ENCODE measurements around the gene GARNL3.

The GARNL3 gene

DNA sequence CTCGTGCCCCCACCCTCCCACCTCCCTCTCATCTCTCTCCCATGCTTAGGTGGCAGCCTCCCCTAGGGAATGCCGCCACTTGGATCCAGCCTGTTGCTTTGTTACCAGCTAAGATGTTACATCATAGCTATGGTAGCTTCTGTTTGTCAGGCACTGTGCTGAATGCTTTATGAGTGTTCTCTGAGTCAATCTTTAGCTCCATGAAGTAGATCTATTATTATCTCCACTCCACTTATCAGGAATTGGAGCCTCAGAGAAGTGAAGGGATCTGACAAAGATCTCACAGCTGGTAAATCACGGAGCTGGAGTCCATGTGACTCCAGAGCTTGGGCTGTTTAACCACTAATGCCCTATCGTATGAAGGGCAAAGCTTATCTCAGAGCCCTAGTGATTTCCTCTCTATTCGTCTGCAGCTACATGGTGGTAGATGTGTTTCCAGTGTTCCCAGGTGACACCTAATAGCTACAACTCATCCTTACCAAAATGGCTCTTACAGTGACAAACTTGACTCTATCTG, 54.1 kb downstream of the GARNL3 start:
- H3K4me3 ChIP-seq (replicated peaks; ENCODE audit: insufficient read depth, low read length) = no peak overlapping the region
- DNase-seq (ENCODE audit: low read depth in 1 of 2, low spot score in 1 of 2) = no peak
- TF ChIP-seq, protein P1, sequence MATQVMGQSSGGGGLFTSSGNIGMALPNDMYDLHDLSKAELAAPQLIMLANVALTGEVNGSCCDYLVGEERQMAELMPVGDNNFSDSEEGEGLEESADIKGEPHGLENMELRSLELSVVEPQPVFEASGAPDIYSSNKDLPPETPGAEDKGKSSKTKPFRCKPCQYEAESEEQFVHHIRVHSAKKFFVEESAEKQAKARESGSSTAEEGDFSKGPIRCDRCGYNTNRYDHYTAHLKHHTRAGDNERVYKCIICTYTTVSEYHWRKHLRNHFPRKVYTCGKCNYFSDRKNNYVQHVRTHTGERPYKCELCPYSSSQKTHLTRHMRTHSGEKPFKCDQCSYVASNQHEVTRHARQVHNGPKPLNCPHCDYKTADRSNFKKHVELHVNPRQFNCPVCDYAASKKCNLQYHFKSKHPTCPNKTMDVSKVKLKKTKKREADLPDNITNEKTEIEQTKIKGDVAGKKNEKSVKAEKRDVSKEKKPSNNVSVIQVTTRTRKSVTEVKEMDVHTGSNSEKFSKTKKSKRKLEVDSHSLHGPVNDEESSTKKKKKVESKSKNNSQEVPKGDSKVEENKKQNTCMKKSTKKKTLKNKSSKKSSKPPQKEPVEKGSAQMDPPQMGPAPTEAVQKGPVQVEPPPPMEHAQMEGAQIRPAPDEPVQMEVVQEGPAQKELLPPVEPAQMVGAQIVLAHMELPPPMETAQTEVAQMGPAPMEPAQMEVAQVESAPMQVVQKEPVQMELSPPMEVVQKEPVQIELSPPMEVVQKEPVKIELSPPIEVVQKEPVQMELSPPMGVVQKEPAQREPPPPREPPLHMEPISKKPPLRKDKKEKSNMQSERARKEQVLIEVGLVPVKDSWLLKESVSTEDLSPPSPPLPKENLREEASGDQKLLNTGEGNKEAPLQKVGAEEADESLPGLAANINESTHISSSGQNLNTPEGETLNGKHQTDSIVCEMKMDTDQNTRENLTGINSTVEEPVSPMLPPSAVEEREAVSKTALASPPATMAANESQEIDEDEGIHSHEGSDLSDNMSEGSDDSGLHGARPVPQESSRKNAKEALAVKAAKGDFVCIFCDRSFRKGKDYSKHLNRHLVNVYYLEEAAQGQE (IDR thresholded peaks at IDR 0.05; ENCODE audit: insufficient replicate concordance, low read depth) = no peak
- TF ChIP-seq SPI1 (IDR thresholded peaks at IDR 0.05; ENCODE audit: borderline replicate concordance, low read depth) = no peak
- TF ChIP-seq, protein P2, sequence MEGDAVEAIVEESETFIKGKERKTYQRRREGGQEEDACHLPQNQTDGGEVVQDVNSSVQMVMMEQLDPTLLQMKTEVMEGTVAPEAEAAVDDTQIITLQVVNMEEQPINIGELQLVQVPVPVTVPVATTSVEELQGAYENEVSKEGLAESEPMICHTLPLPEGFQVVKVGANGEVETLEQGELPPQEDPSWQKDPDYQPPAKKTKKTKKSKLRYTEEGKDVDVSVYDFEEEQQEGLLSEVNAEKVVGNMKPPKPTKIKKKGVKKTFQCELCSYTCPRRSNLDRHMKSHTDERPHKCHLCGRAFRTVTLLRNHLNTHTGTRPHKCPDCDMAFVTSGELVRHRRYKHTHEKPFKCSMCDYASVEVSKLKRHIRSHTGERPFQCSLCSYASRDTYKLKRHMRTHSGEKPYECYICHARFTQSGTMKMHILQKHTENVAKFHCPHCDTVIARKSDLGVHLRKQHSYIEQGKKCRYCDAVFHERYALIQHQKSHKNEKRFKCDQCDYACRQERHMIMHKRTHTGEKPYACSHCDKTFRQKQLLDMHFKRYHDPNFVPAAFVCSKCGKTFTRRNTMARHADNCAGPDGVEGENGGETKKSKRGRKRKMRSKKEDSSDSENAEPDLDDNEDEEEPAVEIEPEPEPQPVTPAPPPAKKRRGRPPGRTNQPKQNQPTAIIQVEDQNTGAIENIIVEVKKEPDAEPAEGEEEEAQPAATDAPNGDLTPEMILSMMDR (IDR thresholded peaks at IDR 0.05; ENCODE audit: insufficient read depth, low read length) = no peak
- no peak for TF ChIP-seq GABPA (IDR thresholded peaks at IDR 0.05; ENCODE audit: low read depth)
- TF ChIP-seq POLR2AphosphoS5 (IDR thresholded peaks at IDR 0.05; ENCODE audit: low read depth) = no peak
- no peak overlapping the region for H3K27ac ChIP-seq (replicated peaks)
- H3K27me3 ChIP-seq (ENCODE audit: insufficient read depth, poor library complexity, severe bottlenecking) = no peaks in the 10 kb centered on the region

- Histone ChIP-seq H3K27ac (replicated peaks) (no peak overlapping the region), H3K27me3 (ENCODE audit: insufficient read depth, poor library complexity, severe bottlenecking) (no peaks in the 10 kb centered on the region), H3K4me3 (replicated peaks; ENCODE audit: insufficient read depth, low read length) (no peak overlapping the region)
- DNase-seq (ENCODE audit: low read depth in 1 of 2, low spot score in 1 of 2) = no peak
- no peak for TF ChIP-seq POLR2AphosphoS5 (IDR thresholded peaks at IDR 0.05; ENCODE audit: low read depth)
- TF ChIP-seq GABPA (IDR thresholded peaks at IDR 0.05; ENCODE audit: low read depth) = no peak
Observed at GRCh38 chr9:127319366-127320114, 55.0 kb downstream of the GARNL3 start.

DNA sequence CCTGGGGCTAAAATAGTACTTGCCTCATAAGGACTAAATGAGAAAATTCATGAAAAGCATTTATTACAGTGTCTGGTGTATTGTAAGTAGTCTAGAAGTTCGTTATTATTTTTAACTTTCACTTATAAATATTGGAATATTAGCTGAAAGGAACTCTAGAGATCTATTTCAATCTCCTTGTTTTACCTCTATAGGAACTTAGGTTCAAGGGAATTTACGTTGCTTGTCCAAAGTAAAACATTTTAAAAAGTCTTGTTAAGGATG, 55.5 kb downstream of the GARNL3 start:
- Histone ChIP-seq H3K27me3 (ENCODE audit: insufficient read depth, poor library complexity, severe bottlenecking) (no peaks in the 10 kb centered on the region), H3K4me3 (replicated peaks; ENCODE audit: insufficient read depth, low read length) (no peak overlapping the region), H3K27ac (replicated peaks) (no peak overlapping the region)
- TF ChIP-seq POLR2AphosphoS5 (IDR thresholded peaks at IDR 0.05; ENCODE audit: low read depth) (no peak), GABPA (IDR thresholded peaks at IDR 0.05; ENCODE audit: low read depth) (no peak), SPI1 (IDR thresholded peaks at IDR 0.05; ENCODE audit: borderline replicate concordance, low read depth) (no peak)
- TF ChIP-seq, protein P2 (IDR thresholded peaks at IDR 0.05; ENCODE audit: insufficient read depth, low read length) = no peak
- TF ChIP-seq, protein P1 (IDR thresholded peaks at IDR 0.05; ENCODE audit: insufficient replicate concordance, low read depth) = no peak
- no peak for DNase-seq (ENCODE audit: low read depth in 1 of 2, low spot score in 1 of 2)

DNA sequence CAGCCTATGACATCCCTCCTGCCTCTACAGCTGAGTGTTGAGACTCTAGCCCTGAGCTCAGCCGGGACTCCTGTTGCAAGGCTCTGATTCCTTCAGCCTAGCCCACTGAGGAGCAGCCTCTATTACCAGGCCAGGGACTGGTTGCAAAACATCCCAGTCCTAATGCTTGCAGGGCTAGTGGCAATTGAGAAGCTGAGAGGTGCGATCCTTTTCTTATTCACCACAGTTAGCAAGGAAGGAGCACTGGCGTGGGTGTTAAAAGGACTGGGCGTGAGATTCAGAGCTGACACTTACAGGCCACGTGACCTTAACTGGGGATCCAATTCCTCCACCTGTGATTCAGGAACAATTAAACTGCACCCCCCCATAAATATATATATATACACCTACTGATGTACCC, 58.8 kb downstream of the GARNL3 start:
- Histone ChIP-seq H3K27me3 (ENCODE audit: insufficient read depth, poor library complexity, severe bottlenecking) (no peaks in the 10 kb centered on the region), H3K4me3 (replicated peaks; ENCODE audit: insufficient read depth, low read length) (no peak overlapping the region), H3K27ac (replicated peaks) (no peak overlapping the region)
- no peak for DNase-seq (ENCODE audit: low read depth in 1 of 2, low spot score in 1 of 2)
- TF ChIP-seq SPI1 (IDR thresholded peaks at IDR 0.05; ENCODE audit: borderline replicate concordance, low read depth) = no peak
- no peak for TF ChIP-seq GABPA (IDR thresholded peaks at IDR 0.05; ENCODE audit: low read depth)
- TF ChIP-seq, protein P1 (IDR thresholded peaks at IDR 0.05; ENCODE audit: insufficient replicate concordance, low read depth) = no peak
- TF ChIP-seq, protein P2 (IDR thresholded peaks at IDR 0.05; ENCODE audit: insufficient read depth, low read length) = no peak
- TF ChIP-seq POLR2AphosphoS5 (IDR thresholded peaks at IDR 0.05; ENCODE audit: low read depth) = no peak

All from HL-60 (cell line).